Right forelimb (tissue), 1 donor: ENCODE measurements around the gene EPHB2.
"Not testable (repeated sequence)": the region's sequence is repeated elsewhere in the genome, so short reads cannot be mapped to it uniquely, and the experiment has no call there.

Experiments used
- DNase-seq: peaks from one replicate; pipeline ENCODE4 v3.0.0-alpha.2; 2018

The EPHB2 gene

GRCh38 chr1:22824466-22824865 lies 113.8 kb downstream of the EPHB2 start:
- DNase-seq = no peak

GRCh38 chr1:22824975-22825374 lies 114.3 kb downstream of the EPHB2 start:
- no peak for DNase-seq

GRCh38 chr1:22825486-22826189 lies 115.0 kb downstream of the EPHB2 start:
- DNase-seq = no peak

- no peak for DNase-seq
Observed at GRCh38 chr1:22826604-22827580, 116.3 kb downstream of the EPHB2 start.

- DNase-seq = no peak
Observed at GRCh38 chr1:22827666-22828483, 117.2 kb downstream of the EPHB2 start.

GRCh38 chr1:22828484-22829308 lies 118.1 kb downstream of the EPHB2 start:
- DNase-seq = no peak

GRCh38 chr1:22829309-22829989 lies 118.8 kb downstream of the EPHB2 start:
- no peak for DNase-seq

- no peak for DNase-seq
Observed at GRCh38 chr1:22830041-22830566, 119.5 kb downstream of the EPHB2 start.

- DNase-seq = no peak
Observed at GRCh38 chr1:22830757-22831340, 120.2 kb downstream of the EPHB2 start.

GRCh38 chr1:22831729-22832413 lies 121.2 kb downstream of the EPHB2 start:
- DNase-seq = no peak

- no peak for DNase-seq
Observed at GRCh38 chr1:22832414-22832786, 121.8 kb downstream of the EPHB2 start.

- no peak for DNase-seq
Observed at GRCh38 chr1:22833699-22834098, 123.1 kb downstream of the EPHB2 start.

- not testable (repeated sequence) for DNase-seq
Observed at GRCh38 chr1:22834420-22834819, 123.8 kb downstream of the EPHB2 start.

- no peak for DNase-seq
Observed at GRCh38 chr1:22835636-22836319, 125.1 kb downstream of the EPHB2 start.

- no peak for DNase-seq
Observed at GRCh38 chr1:22836850-22837249, 126.2 kb downstream of the EPHB2 start.

GRCh38 chr1:22837332-22837731 lies 126.7 kb downstream of the EPHB2 start:
- DNase-seq = no peak

- no peak for DNase-seq
Observed at GRCh38 chr1:22838965-22839364, 128.3 kb downstream of the EPHB2 start.

GRCh38 chr1:22839806-22840205 lies 129.2 kb downstream of the EPHB2 start:
- no peak for DNase-seq

GRCh38 chr1:22841142-22841541 lies 130.5 kb downstream of the EPHB2 start:
- DNase-seq = no peak

- peak; percentile 63 for DNase-seq
Observed at GRCh38 chr1:22841860-22842281, 131.2 kb downstream of the EPHB2 start.
